Trophoblast cell (in vitro differentiated cells and primary cell): ENCODE results near the gene GRID1.
A peak's percentile ranks its signal among the peaks of the same experiment; 100 is the strongest.

ENCODE experiments used
- DNase-seq, 2 donors: peaks; one replicate each; pipeline ENCODE4 v3.0.0-alpha.2; 2016
- H2AFZ ChIP-seq: 2 replicates; pipeline ENCODE4 v1.6.1; 2013; ENCODE audit warnings: low read length, moderate library complexity, mild to moderate bottlenecking; ENCODE audit not compliant: insufficient read depth, poor library complexity
- H2AK5ac ChIP-seq: 2 replicates; pipeline ENCODE4 v1.6.1; 2013; ENCODE audit warnings: mild to moderate bottlenecking, low read length
- H2BK120ac ChIP-seq: 2 replicates; pipeline ENCODE4 v1.6.1; 2013; ENCODE audit warnings: low read length, mild to moderate bottlenecking, moderate library complexity; ENCODE audit not compliant: insufficient read depth, poor library complexity
- H2BK12ac ChIP-seq: 2 replicates; pipeline ENCODE4 v1.6.1; 2013; ENCODE audit warnings: mild to moderate bottlenecking, low read length, moderate library complexity
- H2BK5ac ChIP-seq: 2 replicates; pipeline ENCODE4 v1.6.1; 2013; ENCODE audit warnings: low read length, low read depth, moderate library complexity, mild to moderate bottlenecking; ENCODE audit not compliant: poor library complexity
- H3K14ac ChIP-seq: 2 replicates; pipeline ENCODE4 v1.6.1; 2013; ENCODE audit warnings: mild to moderate bottlenecking, low read length
- H3K18ac ChIP-seq: 2 replicates; pipeline ENCODE4 v1.6.1; 2013; ENCODE audit warnings: mild to moderate bottlenecking, low read length
- H3K23ac ChIP-seq: 2 replicates; pipeline ENCODE4 v1.6.1; 2013; ENCODE audit warnings: low read length
- H3K27ac ChIP-seq: 2 replicates; pipeline ENCODE4 v1.5.1; 2013; ENCODE audit warnings: low read depth, mild to moderate bottlenecking, inconsistent platforms, low read length, moderate library complexity
- H3K27me3 ChIP-seq: 2 replicates; pipeline ENCODE4 v1.6.1; 2013; ENCODE audit warnings: inconsistent platforms, mild to moderate bottlenecking, low read length, moderate library complexity; ENCODE audit not compliant: insufficient read depth
- H3K36me3 ChIP-seq, 2 experiments: 1 replicate in 1 of 2; 2 replicates in 1 of 2; pipeline ENCODE4 v1.6.1; 2013; ENCODE audit warnings: low read length in 2 of 2, mild to moderate bottlenecking in 2 of 2, moderate library complexity in 1 of 2; ENCODE audit not compliant: insufficient read depth in 2 of 2, control insufficient read depth in 1 of 2
- H3K4ac ChIP-seq: 2 replicates; pipeline ENCODE4 v1.6.1; 2013; ENCODE audit warnings: low read depth, mild to moderate bottlenecking, low read length, moderate library complexity
- H3K4me1 ChIP-seq, 2 experiments: 1 replicate in 1 of 2; 2 replicates in 1 of 2; pipeline ENCODE4 v1.6.1; 2013; ENCODE audit warnings: low read length in 2 of 2, mild to moderate bottlenecking in 2 of 2, moderate library complexity in 1 of 2; ENCODE audit not compliant: insufficient read depth in 2 of 2, control insufficient read depth in 1 of 2
- H3K4me2 ChIP-seq: 2 replicates; pipeline ENCODE4 v1.6.1; 2013; ENCODE audit warnings: inconsistent platforms, mild to moderate bottlenecking, low read length, moderate library complexity
- H3K4me3 ChIP-seq: 2 replicates; pipeline ENCODE4 v1.5.1; 2013; ENCODE audit warnings: mild to moderate bottlenecking, low read depth, low read length, inconsistent platforms
- H3K79me1 ChIP-seq: one replicate; pipeline ENCODE4 v1.6.1; 2013; ENCODE audit warnings: low read length
- H3K79me2 ChIP-seq: 2 replicates; pipeline ENCODE4 v1.6.1; 2013; ENCODE audit warnings: low read length, mild to moderate bottlenecking; ENCODE audit not compliant: control insufficient read depth, insufficient read depth, poor library complexity
- H3K9ac ChIP-seq: 2 replicates; pipeline ENCODE4 v1.6.1; 2013; ENCODE audit warnings: mild to moderate bottlenecking, low read length
- H3K9me3 ChIP-seq: 2 replicates; pipeline ENCODE4 v1.6.1; 2013; ENCODE audit warnings: low read depth, mild to moderate bottlenecking, control low read depth, inconsistent platforms, low read length; ENCODE audit not compliant: insufficient read depth
- H4K12ac ChIP-seq: 2 replicates; pipeline ENCODE4 v1.6.1; 2013; ENCODE audit warnings: low read depth, mild to moderate bottlenecking, low read length, moderate library complexity
- H4K8ac ChIP-seq: 2 replicates; pipeline ENCODE4 v1.6.1; 2013; ENCODE audit warnings: low read depth, mild to moderate bottlenecking, low read length, moderate library complexity
- H4K91ac ChIP-seq: one replicate; pipeline ENCODE4 v1.6.1; 2013; ENCODE audit warnings: low read depth, mild to moderate bottlenecking, low read length, moderate library complexity
- WGBS: extraction: QIAGEN DNeasy Blood & Tissue Kit; methylation state at CpG from one replicate; pipeline ENCODE4 v1.1.7; 2013; ENCODE audit warnings: missing lambda C conversion rate; ENCODE audit not compliant: insufficient read length, insufficient coverage; ENCODE audit errors: extremely low coverage; 5-methylcytosine and 5-hydroxymethylcytosine counted together

GRID1 gene

DNA sequence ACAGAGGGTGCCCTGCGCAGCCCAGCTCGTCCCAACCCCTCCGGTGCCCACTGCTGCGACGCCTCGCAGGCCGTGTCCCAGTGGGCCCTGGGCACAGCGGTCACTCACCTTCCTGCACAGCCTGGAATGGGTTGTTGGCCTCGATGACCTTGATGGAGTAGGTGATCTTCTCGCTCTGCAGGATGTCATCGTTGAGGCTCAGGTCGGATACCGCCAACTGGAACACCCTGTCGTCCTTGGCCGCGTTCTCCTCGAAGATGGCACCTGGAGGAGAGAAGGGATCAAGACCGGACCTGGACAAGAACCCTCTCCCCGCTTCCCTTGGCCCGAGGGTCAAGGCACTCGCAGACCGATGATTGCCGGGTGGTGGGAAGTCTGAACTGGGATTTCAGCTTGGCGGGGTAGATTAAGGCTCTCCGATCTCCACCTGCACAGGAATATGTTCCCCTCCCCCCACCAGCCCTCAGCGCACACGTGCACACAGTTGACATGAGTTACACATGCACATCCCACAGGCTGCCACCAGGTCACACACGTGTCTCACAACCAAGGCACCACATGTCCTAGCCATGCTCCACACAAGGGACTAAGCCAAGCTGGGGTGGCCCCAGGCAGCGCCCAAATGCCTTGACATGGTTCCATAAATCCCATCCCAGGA, 2.6 kb downstream of the GRID1 start:
- no peak overlapping the region for H4K12ac ChIP-seq
- no peak for DNase-seq
- H3K27me3 ChIP-seq: peaks cover 68% of the 10 kb centered on the region
- no peak overlapping the region for H2AFZ ChIP-seq
- no peak overlapping the region for H2BK12ac ChIP-seq
- H3K4ac ChIP-seq: no peak overlapping the region
- no peak overlapping the region for H4K91ac ChIP-seq
- H3K36me3 ChIP-seq: no peaks in the 10 kb centered on the region
- H3K79me1 ChIP-seq: no peaks in the 10 kb centered on the region
- peaks cover 6 to 12% of the 10 kb centered on the region in 2 experiments for H3K4me1 ChIP-seq
- no peak overlapping the region for H2BK5ac ChIP-seq
- no peak overlapping the region for H3K4me3 ChIP-seq
- H3K27ac ChIP-seq: no peak overlapping the region
- no peak overlapping the region for H3K9ac ChIP-seq
- no peak overlapping the region for H2BK120ac ChIP-seq
- H2AK5ac ChIP-seq: no peak overlapping the region
- H3K9me3 ChIP-seq: peaks cover 11% of the 10 kb centered on the region
- peak overlapping the region; percentile 63 for H3K4me2 ChIP-seq
- H4K8ac ChIP-seq: no peak overlapping the region
- no peak overlapping the region for H3K23ac ChIP-seq
- H3K79me2 ChIP-seq: no peaks in the 10 kb centered on the region
- no CpG with 5 or more reads among the region's 29 CpGs for WGBS
- no peak overlapping the region for H3K18ac ChIP-seq
- H3K14ac ChIP-seq: no peak overlapping the region

GRCh38 chr10:86363184-86363832, 3.3 kb downstream of the GRID1 start:
- Histone ChIP-seq H3K4me1 (peaks cover 6 to 12% of the 10 kb centered on the region in 2 experiments), H2BK12ac (no peak overlapping the region), H3K4me3 (peak overlapping the region; percentile 8), H3K27ac (no peak overlapping the region), H3K23ac (no peak overlapping the region), H3K79me1 (no peaks in the 10 kb centered on the region), H3K14ac (no peak overlapping the region), H4K91ac (no peak overlapping the region), H3K79me2 (no peaks in the 10 kb centered on the region), H2BK5ac (no peak overlapping the region), H3K27me3 (peaks cover 64% of the 10 kb centered on the region), H3K36me3 (no peaks in the 10 kb centered on the region), H4K8ac (no peak overlapping the region), H3K9me3 (peaks cover 9% of the 10 kb centered on the region), H2BK120ac (no peak overlapping the region), H3K4ac (no peak overlapping the region), H3K4me2 (peak overlapping the region; percentile 63), H4K12ac (no peak overlapping the region), H3K9ac (no peak overlapping the region), H2AFZ (no peak overlapping the region), H3K18ac (no peak overlapping the region), H2AK5ac (no peak overlapping the region)
- WGBS: no CpG with 5 or more reads among the region's 80 CpGs
- peak; percentile 25 to 49 for DNase-seq

GRCh38 chr10:86362586-86363183, 3.9 kb downstream of the GRID1 start:
- H2AFZ ChIP-seq: no peak overlapping the region
- H3K9ac ChIP-seq: no peak overlapping the region
- DNase-seq: no peak
- H3K4me3 ChIP-seq: no peak overlapping the region
- H3K79me1 ChIP-seq: no peaks in the 10 kb centered on the region
- peak overlapping the region; percentile 63 for H3K4me2 ChIP-seq
- no peak overlapping the region for H4K91ac ChIP-seq
- no CpG with 5 or more reads among the region's 15 CpGs for WGBS
- H2BK12ac ChIP-seq: no peak overlapping the region
- peaks cover 9% of the 10 kb centered on the region for H3K9me3 ChIP-seq
- no peak overlapping the region for H2BK5ac ChIP-seq
- H3K4ac ChIP-seq: no peak overlapping the region
- no peak overlapping the region for H3K27ac ChIP-seq
- peaks cover 6 to 12% of the 10 kb centered on the region in 2 experiments for H3K4me1 ChIP-seq
- no peak overlapping the region for H2BK120ac ChIP-seq
- no peak overlapping the region for H3K23ac ChIP-seq
- peaks cover 57% of the 10 kb centered on the region for H3K27me3 ChIP-seq
- H2AK5ac ChIP-seq: no peak overlapping the region
- H4K12ac ChIP-seq: no peak overlapping the region
- no peaks in the 10 kb centered on the region for H3K36me3 ChIP-seq
- H3K14ac ChIP-seq: no peak overlapping the region
- H4K8ac ChIP-seq: no peak overlapping the region
- no peak overlapping the region for H3K18ac ChIP-seq
- H3K79me2 ChIP-seq: no peaks in the 10 kb centered on the region

- H3K36me3 ChIP-seq: no peaks in the 10 kb centered on the region
- no peak overlapping the region for H3K4me2 ChIP-seq
- H3K14ac ChIP-seq: no peak overlapping the region
- H2AK5ac ChIP-seq: no peak overlapping the region
- no peak overlapping the region for H2BK12ac ChIP-seq
- H3K9me3 ChIP-seq: peaks cover 11% of the 10 kb centered on the region
- peaks cover 52% of the 10 kb centered on the region for H3K27me3 ChIP-seq
- H3K4ac ChIP-seq: no peak overlapping the region
- H3K79me2 ChIP-seq: no peaks in the 10 kb centered on the region
- H2AFZ ChIP-seq: no peak overlapping the region
- no peaks in the 10 kb centered on the region for H3K79me1 ChIP-seq
- no peak overlapping the region for H4K12ac ChIP-seq
- no peak for DNase-seq
- H4K91ac ChIP-seq: no peak overlapping the region
- no peak overlapping the region for H3K4me3 ChIP-seq
- H4K8ac ChIP-seq: no peak overlapping the region
- no peak overlapping the region for H3K9ac ChIP-seq
- H3K4me1 ChIP-seq: peaks cover 6 to 12% of the 10 kb centered on the region in 2 experiments
- no peak overlapping the region for H2BK5ac ChIP-seq
- no peak overlapping the region for H3K23ac ChIP-seq
- H3K27ac ChIP-seq: no peak overlapping the region
- WGBS: no CpG with 5 or more reads among the region's 2 CpGs
- no peak overlapping the region for H2BK120ac ChIP-seq
- H3K18ac ChIP-seq: no peak overlapping the region
These were observed 4.5 kb downstream of the GRID1 start for GRCh38 chr10:86362129-86362527.
